G401.6 (cell line): ENCODE results near the gene TRMT10B.
"Not testable (repeated sequence)": the region's sequence is repeated elsewhere in the genome, so short reads cannot be mapped to it uniquely, and the experiment has no call there.

Experiments used
- FAIRE-seq: peaks from 2 replicates; lab custom pipeline; 2012; peaks lifted over from hg19 to GRCh38; lab: Jason Lieb, UNC

The TRMT10B gene

GRCh38 chr9:37751704-37752103 is 1.9 kb upstream of the TRMT10B start:
- FAIRE-seq: not testable (repeated sequence)

DNA sequence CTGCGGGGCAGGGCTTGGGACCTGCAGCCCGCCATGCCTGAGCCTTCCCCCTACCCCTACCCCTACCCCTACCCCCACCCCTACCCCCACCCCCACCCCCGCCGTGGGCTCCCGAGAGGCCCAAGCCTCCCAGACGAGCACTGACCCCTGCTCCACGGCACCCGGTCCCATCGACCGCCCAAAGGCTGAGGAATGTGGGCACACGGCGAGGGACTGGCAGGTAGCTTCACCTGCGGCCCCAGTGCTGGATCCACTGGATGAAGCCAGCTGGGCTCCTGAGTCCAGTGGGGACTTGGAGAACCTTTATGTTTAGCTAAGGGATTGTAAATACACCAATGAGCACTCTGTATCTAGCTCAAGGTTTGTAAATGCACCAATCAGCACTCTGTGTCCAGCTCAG is 1.5 kb upstream of the TRMT10B start:
- FAIRE-seq: not testable (repeated sequence)

DNA sequence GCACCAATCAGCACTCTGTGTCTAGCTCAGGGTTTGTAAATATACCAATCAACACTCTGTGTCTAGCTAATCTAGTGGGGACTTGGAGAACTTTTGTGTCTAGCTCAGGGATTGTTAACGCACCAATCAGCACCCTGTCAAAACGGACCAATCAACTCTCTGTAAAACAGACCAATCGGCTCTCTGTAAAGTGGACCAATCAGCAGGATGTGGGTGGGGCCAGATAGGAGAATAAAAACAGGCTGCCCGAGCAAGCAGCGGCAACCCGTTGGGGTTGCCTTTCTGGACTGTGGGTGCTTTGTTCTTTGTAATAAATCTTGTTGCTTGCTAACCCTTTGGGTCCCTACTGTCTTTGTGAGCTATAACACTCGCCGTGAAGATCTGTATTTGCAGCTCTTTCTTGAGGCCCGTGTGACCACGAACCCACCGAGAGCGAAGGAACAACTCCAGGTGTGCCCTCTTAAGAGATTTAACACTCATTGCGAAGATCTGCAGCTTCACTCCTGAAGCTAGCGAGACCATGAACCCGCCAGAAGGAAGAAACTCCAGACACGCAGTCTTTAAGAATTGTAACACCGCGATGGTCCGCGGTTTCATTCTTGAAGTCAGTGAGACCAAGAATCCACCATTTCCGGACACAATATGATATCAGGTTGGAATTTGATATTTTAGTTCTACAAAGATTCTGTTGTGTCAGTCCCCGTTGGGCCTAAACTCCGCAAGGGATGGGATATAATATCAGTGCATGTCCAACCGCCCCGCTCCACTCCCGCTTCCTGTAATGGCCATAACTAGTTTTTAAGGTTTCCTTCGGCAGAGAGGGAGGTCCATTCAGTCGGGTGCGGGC is 740 bp upstream of the TRMT10B start:
- FAIRE-seq: no peak

GRCh38 chr9:37758747-37759146 is 5.1 kb downstream of the TRMT10B start:
- FAIRE-seq: no peak

DNA sequence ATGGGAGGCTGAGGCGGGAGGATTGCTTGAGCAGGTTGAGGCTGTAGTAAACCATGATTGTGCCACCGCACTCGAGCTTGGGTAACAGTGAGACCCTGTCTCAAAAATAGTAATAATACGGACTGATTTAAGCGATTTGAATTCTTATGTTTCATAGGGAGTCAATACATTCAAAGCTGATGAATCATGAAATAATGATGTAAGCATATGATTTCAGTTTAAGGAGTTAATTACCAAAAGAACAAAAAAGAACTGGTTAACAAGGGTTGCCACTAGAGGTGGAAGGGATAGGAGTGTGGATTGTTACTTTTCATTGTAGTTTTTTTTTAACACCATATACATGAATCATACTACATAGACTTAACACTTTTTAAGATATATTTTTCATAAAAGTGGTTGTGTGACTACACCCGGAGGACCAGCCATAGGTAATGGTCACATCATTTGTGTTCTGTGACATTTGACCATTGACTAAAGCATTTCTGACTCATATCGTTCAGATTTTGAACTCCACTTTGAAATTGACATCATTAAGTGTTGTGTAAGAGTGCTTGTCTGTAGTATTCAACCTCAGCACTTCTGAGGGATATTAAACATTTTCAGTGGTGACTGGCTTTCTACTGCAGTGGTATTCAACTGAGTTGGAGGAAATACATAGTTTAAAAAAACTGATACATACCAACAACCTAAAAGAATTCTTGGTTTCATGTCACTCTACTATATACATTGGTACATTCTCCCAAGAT is 7.0 kb downstream of the TRMT10B start:
- FAIRE-seq: no peak

- no peak for FAIRE-seq
Observed at GRCh38 chr9:37761511-37761910, 7.9 kb downstream of the TRMT10B start.

DNA sequence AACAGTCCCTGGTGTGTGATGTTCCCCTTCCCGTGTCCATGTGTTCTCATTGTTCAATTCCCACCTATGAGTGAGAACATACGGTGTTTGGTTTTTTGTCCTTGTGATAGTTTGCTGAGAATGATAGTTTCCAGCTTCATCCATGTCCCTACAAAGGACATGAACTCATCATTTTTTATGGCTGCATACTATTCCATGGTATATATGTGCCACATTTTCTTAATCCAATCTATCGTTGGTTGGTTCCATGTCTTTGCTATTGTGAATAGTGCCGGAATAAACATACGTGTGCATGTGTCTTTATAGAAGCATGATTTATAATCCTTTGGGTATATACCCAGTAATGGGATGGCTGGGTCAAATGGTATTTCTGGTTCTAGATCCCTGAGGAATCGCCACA is 11.7 kb downstream of the TRMT10B start:
- not testable (repeated sequence) for FAIRE-seq

DNA sequence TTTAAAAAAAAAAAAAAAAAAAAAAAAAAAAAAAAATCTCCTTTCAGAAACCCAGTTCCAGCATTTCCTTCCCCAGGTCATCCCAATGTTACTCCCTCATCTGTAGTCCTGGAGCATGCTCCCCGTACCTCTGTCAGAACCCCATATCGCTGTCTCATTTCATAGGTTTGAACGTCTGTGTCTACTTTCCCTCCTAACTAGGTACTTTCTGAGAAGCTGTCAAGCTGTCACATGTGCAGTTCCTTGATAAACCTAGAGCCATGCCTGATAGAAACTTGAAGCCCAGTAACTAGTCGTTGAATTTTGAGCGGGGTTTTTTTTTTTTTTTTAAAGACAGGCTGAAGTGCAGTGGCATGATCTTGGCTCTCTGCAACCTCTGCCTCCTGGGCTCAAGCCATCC is 15.7 kb downstream of the TRMT10B start:
- no peak for FAIRE-seq

DNA sequence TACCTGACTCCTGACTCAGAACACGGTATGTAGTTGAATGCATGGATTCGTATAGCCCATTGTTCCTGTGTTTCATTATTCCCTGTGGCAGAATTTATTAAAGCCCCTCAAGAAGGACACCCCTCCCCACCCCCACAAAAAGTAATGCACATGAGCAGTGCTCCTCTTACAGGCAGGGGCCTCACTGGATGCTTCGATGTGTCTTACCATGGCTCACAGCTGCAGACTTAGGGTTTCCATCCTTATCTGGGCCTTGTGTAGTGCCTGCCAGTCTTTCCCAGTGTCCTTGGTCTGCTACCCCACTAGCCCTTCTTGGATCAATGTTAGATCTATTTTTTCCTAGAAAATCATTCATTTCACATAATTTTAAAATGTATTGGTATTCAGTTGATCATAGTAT is 16.4 kb downstream of the TRMT10B start:
- no peak for FAIRE-seq

DNA sequence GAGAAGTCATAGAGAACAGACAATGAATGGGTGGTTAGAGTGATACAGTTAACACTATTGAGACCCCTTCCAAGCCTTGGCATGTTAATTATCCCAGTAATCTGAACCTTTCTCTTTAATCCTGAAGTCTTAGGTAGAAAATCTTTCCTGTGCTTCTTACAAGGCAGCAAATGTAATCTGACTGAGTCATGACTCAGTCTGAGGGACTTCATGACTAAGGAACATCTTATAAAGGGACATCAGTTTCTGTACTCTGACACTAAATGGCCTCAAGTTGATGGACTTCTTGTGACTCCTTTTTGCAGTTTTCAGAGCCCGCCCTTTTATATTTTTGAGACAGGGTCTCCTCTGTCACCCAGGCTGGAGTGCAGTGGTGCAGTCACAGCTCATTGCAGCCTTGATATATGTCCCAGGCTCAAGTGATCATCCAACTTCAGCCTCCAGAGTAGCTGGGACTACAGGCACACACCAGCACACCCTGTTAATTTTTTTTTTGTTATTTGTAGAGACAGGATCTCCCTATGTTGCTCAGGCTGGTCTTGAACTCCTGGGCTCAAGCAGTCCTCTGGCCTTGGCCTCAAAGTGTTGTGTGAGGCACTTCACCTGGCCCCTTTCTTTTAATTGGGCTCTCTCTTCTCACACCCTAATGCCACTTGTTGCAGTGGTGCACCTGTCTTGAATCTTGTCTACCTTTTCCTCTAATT is 21.8 kb downstream of the TRMT10B start:
- no peak for FAIRE-seq

DNA sequence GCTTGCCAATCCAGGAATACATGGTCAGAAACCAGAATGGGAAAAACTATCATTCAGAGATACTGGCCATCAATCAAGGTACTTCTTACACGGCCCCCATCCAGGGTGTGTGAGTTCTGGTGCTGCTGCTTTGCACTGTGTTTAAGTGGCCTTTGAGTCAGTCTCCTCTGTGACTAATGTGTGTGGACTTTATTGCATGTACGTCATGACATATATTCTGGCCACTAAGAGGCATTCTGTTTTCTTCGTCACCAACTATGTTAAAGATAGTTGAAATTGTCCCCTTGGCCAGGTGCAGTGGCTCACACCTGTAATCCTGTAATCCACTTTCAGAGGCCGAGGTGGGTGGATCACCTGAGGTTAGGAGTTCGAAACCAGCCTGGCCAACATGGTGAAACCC is 22.7 kb downstream of the TRMT10B start:
- no peak for FAIRE-seq

DNA sequence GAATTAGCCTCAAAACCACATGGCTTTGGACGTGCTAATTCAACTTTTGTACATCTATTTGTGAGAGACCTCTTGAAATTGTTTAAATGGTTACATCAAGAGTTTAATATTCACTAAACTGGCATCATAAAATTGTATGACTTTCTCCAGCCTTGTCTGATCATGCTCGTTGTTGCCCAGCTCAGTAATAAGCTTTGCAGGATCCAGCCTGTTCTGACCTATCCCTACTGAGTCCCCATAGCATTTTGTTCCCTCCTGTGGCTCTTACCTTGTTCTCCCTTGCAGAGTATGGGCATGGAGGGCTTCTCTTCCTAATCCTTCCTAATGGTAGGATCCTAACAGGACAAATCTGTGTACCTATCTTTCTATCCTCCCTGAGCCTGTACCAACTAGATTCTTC is 24.9 kb downstream of the TRMT10B start:
- FAIRE-seq: no peak

- FAIRE-seq: no peak
Observed at GRCh38 chr9:37784291-37784615, 30.6 kb downstream of the TRMT10B start.

GRCh38 chr9:37784616-37785483 is 31.2 kb downstream of the TRMT10B start, which contains the start of gene EXOSC3:
TSS of gene EXOSC3 (minus strand) at chr9:37785064. CDS start at chr9:37785044, 20 bp downstream.
- FAIRE-seq: peak; percentile 57

DNA sequence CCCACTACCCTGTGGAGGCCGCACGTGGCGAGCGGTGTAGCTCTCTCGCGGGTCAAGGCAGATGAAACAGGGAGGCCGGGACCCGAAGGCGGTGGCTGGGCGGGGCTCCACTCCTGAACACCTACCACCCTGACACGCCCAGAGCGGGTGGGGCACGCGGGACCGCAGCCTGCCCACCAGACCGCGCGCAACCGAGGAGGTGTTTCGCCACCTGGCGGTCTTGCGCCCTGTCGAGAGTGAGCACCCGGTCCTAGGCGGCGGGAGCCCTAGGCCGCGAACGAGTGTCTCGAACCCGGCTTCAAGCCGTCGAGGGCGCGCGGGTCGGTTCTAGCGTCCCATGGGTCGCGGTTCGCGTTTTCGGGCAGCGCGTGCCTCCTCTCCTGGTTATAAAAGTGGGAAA is 33.5 kb downstream of the TRMT10B start:
- no peak for FAIRE-seq

GRCh38 chr9:37788332-37788731 is 34.7 kb downstream of the TRMT10B start:
- FAIRE-seq: no peak

DNA sequence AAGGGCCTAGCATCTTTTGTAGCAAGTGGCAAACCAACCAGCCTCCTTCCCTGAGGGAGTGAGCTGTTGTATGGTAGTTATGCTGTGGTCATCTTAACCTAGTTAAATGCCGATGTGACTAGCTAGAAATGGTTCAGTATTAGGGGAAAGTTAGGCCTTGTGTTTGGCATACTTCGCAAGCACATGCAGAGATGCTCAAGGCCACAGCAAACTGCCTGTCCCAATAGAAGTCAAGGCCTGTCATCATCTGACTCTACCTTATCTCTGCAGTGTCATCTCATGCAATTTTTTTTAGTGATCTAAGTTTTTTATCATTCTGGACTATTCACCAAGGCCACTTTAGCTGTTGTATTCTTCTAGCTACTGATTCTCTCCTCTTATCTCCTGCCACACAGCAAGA is 36.5 kb downstream of the TRMT10B start:
- FAIRE-seq: no peak

DNA sequence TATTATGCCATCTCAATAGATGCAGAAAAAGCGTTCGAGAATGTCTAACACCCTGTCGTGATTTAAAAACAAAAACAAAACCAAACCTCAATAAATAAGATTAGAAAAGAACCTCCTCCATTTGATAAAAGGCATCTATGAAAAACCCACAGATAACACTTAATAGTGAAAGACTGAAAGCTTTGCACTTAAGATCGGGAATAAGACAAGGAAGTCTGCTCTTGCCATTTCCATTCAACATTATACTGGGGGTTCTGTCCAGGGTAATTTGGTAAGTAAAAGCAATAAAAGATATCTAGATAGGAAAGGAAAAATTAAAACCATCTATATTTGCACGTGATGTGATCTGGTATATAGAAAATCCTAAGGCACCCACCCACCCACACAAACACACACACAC is 38.5 kb downstream of the TRMT10B start:
- FAIRE-seq: no peak

GRCh38 chr9:37796232-37796631 is 42.6 kb downstream of the TRMT10B start:
- FAIRE-seq: no peak

DNA sequence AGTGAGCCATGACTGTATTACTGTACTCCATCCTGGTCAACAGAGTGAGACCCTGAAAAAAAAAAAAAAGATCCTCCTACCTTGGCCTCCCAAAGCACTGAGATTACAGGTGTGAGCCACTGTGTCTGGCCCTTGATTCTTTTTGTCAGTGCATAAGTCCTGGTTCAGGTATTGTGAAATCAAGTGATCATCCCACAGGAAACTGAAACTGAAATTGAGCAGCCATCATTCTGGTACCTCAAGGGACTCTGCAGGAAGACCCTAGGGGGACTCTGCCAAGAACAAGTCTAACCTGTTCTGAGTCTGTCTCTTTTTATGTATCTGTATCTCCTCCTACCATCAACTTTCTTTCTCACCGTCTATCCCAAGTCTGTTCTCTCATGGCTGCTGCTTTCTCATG is 45.1 kb downstream of the TRMT10B start:
- no peak for FAIRE-seq

DNA sequence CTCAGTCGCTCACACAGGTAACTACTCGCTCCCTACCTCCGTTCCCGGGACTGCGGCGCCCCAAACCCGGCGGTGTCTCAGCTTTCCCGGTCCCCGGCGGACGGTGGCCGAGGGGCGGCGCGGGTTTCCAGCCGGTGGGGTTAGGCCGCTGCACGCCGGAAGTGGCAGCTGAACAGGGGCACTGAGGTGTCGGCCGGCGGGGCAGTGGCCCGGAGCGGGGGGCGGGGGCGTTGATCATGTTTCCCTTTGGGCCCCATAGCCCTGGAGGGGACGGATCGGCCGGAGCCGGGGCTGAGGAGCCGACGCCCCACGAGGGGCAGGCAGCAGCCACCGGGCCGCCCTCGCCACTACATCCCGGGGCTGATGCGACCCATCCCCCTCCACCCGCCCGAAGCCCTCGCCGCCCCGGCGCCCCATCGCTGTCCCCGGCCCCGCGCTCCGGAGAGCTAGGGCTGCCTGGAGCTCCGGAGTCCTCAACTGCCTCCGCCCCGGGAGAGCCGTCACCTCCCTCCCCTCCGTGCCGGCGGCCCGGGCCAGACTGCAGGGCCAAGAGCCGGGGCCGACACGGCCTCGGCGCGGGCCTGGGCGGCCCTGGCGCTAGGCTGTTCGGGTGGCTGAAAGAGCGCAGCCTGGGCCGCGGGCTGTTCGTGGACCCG is 47.2 kb downstream of the TRMT10B start, which contains the start of gene DCAF10:
DCAF10 (plus strand) TSS at position 167 of the 656 bp plus-strand sequence; CDS start at position 237, 70 bp downstream.
- no peak for FAIRE-seq
